ENCODE measurements around the gene PPIG.

Gene PPIG

DNA sequence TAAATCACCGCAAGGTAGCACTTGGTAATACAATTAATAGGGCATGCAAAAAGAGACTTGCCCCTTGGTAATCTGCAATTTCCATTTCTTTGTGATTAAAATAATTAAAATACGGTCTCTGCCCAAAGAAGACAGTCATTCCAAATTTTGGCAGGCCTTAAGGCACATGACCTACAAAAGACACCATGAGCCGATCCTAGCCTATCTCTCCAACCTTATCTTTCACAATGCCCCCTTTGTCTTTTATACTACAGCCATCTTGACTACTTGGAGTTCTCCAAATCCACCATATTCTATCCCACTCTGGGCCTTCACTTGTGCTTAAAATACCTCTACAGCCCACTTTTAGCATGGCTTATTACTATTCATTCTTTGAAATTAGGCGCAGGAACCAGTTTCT is 86.8 kb downstream of the PPIG start:
- Histone ChIP-seq H3K9me2 (replicated peaks; ENCODE audit: control insufficient read depth, low read length) (no peaks in the 10 kb centered on the region), H3K27me3 (ENCODE audit: control insufficient read depth, low read length) (no peaks in the 10 kb centered on the region)

GRCh38 chr2:169672406-169672805 is 88.3 kb downstream of the PPIG start:
- Histone ChIP-seq H3K9me2 (replicated peaks; ENCODE audit: control insufficient read depth, low read length) (no peaks in the 10 kb centered on the region), H3K79me2 (ENCODE audit: control insufficient read depth, low read length) (no peaks in the 10 kb centered on the region)

More for the DNA sequence above, 86.8 kb downstream of the PPIG start:
- Histone ChIP-seq H3K4me2 (ENCODE audit: low read length) (no peak overlapping the region), H3K79me2 (ENCODE audit: control insufficient read depth, low read length) (no peaks in the 10 kb centered on the region), H3K36me3 (ENCODE audit: control insufficient read depth, low read length) (no peaks in the 10 kb centered on the region), H3F3A (ENCODE audit: control insufficient read depth, insufficient read depth) (no peaks in the 10 kb centered on the region), H3K9me3 (ENCODE audit: control insufficient read depth, insufficient read depth, low read length) (no peaks in the 10 kb centered on the region), H3K4me3 (ENCODE audit: low read length) (no peak overlapping the region), H4K20me1 (ENCODE audit: control insufficient read depth, insufficient read depth, low read depth, low read length) (no peaks in the 10 kb centered on the region), H3K4me1 (ENCODE audit: control insufficient read depth, low read length) (no peaks in the 10 kb centered on the region), H3K27ac (ENCODE audit: low read depth, low read length) (no peak overlapping the region)
- no peak for TF ChIP-seq EZH2phosphoT487 (IDR thresholded peaks at IDR 0.05; ENCODE audit: borderline replicate concordance, low read length)
- TF ChIP-seq, protein P1, sequence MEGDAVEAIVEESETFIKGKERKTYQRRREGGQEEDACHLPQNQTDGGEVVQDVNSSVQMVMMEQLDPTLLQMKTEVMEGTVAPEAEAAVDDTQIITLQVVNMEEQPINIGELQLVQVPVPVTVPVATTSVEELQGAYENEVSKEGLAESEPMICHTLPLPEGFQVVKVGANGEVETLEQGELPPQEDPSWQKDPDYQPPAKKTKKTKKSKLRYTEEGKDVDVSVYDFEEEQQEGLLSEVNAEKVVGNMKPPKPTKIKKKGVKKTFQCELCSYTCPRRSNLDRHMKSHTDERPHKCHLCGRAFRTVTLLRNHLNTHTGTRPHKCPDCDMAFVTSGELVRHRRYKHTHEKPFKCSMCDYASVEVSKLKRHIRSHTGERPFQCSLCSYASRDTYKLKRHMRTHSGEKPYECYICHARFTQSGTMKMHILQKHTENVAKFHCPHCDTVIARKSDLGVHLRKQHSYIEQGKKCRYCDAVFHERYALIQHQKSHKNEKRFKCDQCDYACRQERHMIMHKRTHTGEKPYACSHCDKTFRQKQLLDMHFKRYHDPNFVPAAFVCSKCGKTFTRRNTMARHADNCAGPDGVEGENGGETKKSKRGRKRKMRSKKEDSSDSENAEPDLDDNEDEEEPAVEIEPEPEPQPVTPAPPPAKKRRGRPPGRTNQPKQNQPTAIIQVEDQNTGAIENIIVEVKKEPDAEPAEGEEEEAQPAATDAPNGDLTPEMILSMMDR (IDR thresholded peaks at IDR 0.05; ENCODE audit: low read depth, low read length, poor library complexity, severe bottlenecking): no peak

DNA sequence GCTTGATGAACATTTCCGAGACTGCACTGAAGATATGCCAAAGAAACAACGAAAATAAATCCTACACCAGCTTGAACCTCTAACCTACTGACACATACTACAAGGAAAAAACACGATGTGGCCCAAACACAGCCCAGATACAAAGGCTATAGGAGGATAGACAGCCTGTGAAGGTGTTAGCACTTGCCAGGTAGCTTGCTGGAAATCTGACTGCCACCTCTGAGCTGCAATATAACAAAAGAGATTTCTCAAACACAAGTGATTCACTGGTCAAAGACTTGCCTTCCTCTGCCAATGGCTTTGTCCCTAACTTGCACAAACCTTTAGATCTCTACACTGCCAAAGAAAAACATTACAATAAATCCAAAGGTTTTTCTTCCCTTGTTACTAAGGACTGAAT is 89.0 kb downstream of the PPIG start:
- no peaks in the 10 kb centered on the region for H3F3A ChIP-seq (ENCODE audit: control insufficient read depth, insufficient read depth)
- H3K27ac ChIP-seq (ENCODE audit: low read depth, low read length): no peak overlapping the region
- no peak overlapping the region for H3K4me3 ChIP-seq (ENCODE audit: low read length)
- H3K9me3 ChIP-seq (ENCODE audit: control insufficient read depth, insufficient read depth, low read length): no peaks in the 10 kb centered on the region
- H3K4me1 ChIP-seq (ENCODE audit: control insufficient read depth, low read length): no peaks in the 10 kb centered on the region
- no peaks in the 10 kb centered on the region for H3K36me3 ChIP-seq (ENCODE audit: control insufficient read depth, low read length)
- H3K27me3 ChIP-seq (ENCODE audit: control insufficient read depth, low read length): no peaks in the 10 kb centered on the region
- no peak for TF ChIP-seq EZH2phosphoT487 (IDR thresholded peaks at IDR 0.05; ENCODE audit: borderline replicate concordance, low read length)
- TF ChIP-seq, protein P1 (IDR thresholded peaks at IDR 0.05; ENCODE audit: low read depth, low read length, poor library complexity, severe bottlenecking): no peak
- H4K20me1 ChIP-seq (ENCODE audit: control insufficient read depth, insufficient read depth, low read depth, low read length): no peaks in the 10 kb centered on the region
- H3K9me2 ChIP-seq (replicated peaks; ENCODE audit: control insufficient read depth, low read length): no peaks in the 10 kb centered on the region
- no peaks in the 10 kb centered on the region for H3K79me2 ChIP-seq (ENCODE audit: control insufficient read depth, low read length)
- H3K4me2 ChIP-seq (ENCODE audit: low read length): no peak overlapping the region

More at GRCh38 chr2:169672406-169672805, 88.3 kb downstream of the PPIG start:
- no peaks in the 10 kb centered on the region for H3K4me1 ChIP-seq (ENCODE audit: control insufficient read depth, low read length)
- no peaks in the 10 kb centered on the region for H3K36me3 ChIP-seq (ENCODE audit: control insufficient read depth, low read length)
- H3K4me2 ChIP-seq (ENCODE audit: low read length): no peak overlapping the region
- no peak for TF ChIP-seq EZH2phosphoT487 (IDR thresholded peaks at IDR 0.05; ENCODE audit: borderline replicate concordance, low read length)
- TF ChIP-seq, protein P1 (IDR thresholded peaks at IDR 0.05; ENCODE audit: low read depth, low read length, poor library complexity, severe bottlenecking): no peak
- no peak overlapping the region for H3K4me3 ChIP-seq (ENCODE audit: low read length)
- H3K27ac ChIP-seq (ENCODE audit: low read depth, low read length): no peak overlapping the region
- no peaks in the 10 kb centered on the region for H4K20me1 ChIP-seq (ENCODE audit: control insufficient read depth, insufficient read depth, low read depth, low read length)
- H3K9me3 ChIP-seq (ENCODE audit: control insufficient read depth, insufficient read depth, low read length): no peaks in the 10 kb centered on the region
- no peaks in the 10 kb centered on the region for H3K27me3 ChIP-seq (ENCODE audit: control insufficient read depth, low read length)
- H3F3A ChIP-seq (ENCODE audit: control insufficient read depth, insufficient read depth): no peaks in the 10 kb centered on the region

All from DOHH2 (cell line).